IMR-90 (cell line): ENCODE data around the gene IRAK2. TPM values are rescaled to one million over a fixed set of nuclear protein-coding genes. Genes with fewer than 3 reads are reported as not detected.

ENCODE experiments used
- ATAC-seq: fragments of 200-7000 bp; cut with Tn5 transposase; 2 replicates; pipeline ENCODE4 v1.9.1; 2020; ENCODE audit warnings: low read depth, mild to moderate bottlenecking, moderate library complexity
- BruUV-seq: library from RNA; stranded (reverse); fragments of 400-500 nt; replicated peaks from 2 replicates; lab custom pipeline; 2021; lab: Mats Ljungman, UMichigan
- CTCF ChIA-PET: fragments of 300-600 bp; formaldehyde crosslinking; extraction: SDS; loops from one replicate; lab custom pipeline; 2021; ENCODE audit warnings: antibody characterized with exemption; lab: Yijun Ruan, JAX
- POLR2A ChIA-PET: fragments of 300-600 bp; sonication (Branson Sonifier 250); formaldehyde crosslinking; loops from one replicate; lab custom pipeline; 2022; ENCODE audit warnings: antibody characterized with exemption; ENCODE audit not compliant: unreplicated experiment; lab: Charles Lee
- DNase-seq: peaks from one replicate; pipeline ENCODE4 v3.0.0; 2013
- H2AFZ ChIP-seq: replicated peaks from 2 replicates; pipeline ENCODE3; 2013; ENCODE audit warnings: low read length, mild to moderate bottlenecking; ENCODE audit not compliant: poor library complexity
- H2AK5ac ChIP-seq: 2 replicates; pipeline ENCODE4 v1.6.1; 2013; ENCODE audit warnings: low read depth, low read length, inconsistent platforms
- H2AK9ac ChIP-seq: replicated peaks from 2 replicates; pipeline ENCODE3; 2013; ENCODE audit warnings: mild to moderate bottlenecking, low read depth, low read length, moderate library complexity; ENCODE audit not compliant: poor library complexity
- H2BK120ac ChIP-seq: 2 replicates; pipeline ENCODE4 v1.6.1; 2013; ENCODE audit warnings: low read depth, low read length, inconsistent platforms
- H2BK15ac ChIP-seq: 3 replicates; pipeline ENCODE4 v1.6.1; 2013; ENCODE audit warnings: low read depth, low read length, inconsistent platforms
- H2BK20ac ChIP-seq: 2 replicates; pipeline ENCODE4 v1.6.1; 2013; ENCODE audit warnings: low read depth, mild to moderate bottlenecking, inconsistent platforms, low read length, moderate library complexity
- H2BK5ac ChIP-seq: 2 replicates; pipeline ENCODE4 v1.6.1; 2013; ENCODE audit warnings: mild to moderate bottlenecking, low read depth, low read length, inconsistent platforms; ENCODE audit not compliant: poor library complexity, severe bottlenecking
- H3K14ac ChIP-seq: replicated peaks from 2 replicates; pipeline ENCODE4 v1.6.1; 2013; ENCODE audit warnings: low read depth, low read length, inconsistent platforms
- H3K18ac ChIP-seq: 2 replicates; pipeline ENCODE4 v1.6.1; 2013; ENCODE audit warnings: low read depth, low read length, control low read depth
- H3K23ac ChIP-seq: 2 replicates; pipeline ENCODE4 v1.6.1; 2013; ENCODE audit warnings: low read depth, low read length, inconsistent platforms
- H3K27ac ChIP-seq: 2 replicates; pipeline ENCODE4 v1.5.1; 2013; ENCODE audit warnings: mild to moderate bottlenecking, control low read depth, low read length; ENCODE audit not compliant: insufficient read depth
- H3K27me3 ChIP-seq: 2 replicates; pipeline ENCODE4 v1.6.1; 2013; ENCODE audit warnings: low read length; ENCODE audit not compliant: control insufficient read depth, insufficient read depth
- H3K36me3 ChIP-seq: 2 replicates; pipeline ENCODE4 v1.6.1; 2013; ENCODE audit warnings: low read length, mixed read lengths; ENCODE audit not compliant: control insufficient read depth, insufficient read depth
- H3K4ac ChIP-seq: 2 replicates; pipeline ENCODE4 v1.6.1; 2013; ENCODE audit warnings: low read depth, low read length, inconsistent platforms
- H3K4me1 ChIP-seq: 2 replicates; pipeline ENCODE4 v1.6.1; 2013; ENCODE audit warnings: low read length, mixed read lengths; ENCODE audit not compliant: control insufficient read depth, insufficient read depth
- H3K4me2 ChIP-seq: 2 replicates; pipeline ENCODE4 v1.6.1; 2013; ENCODE audit warnings: low read depth, mild to moderate bottlenecking, control low read depth, low read length, moderate library complexity
- H3K4me3 ChIP-seq: 2 replicates; pipeline ENCODE4 v1.5.1; 2013; ENCODE audit warnings: low read depth, mild to moderate bottlenecking, control low read depth, low read length, moderate library complexity; ENCODE audit not compliant: insufficient read depth
- H3K56ac ChIP-seq: 2 replicates; pipeline ENCODE4 v1.6.1; 2013; ENCODE audit warnings: low read length, inconsistent platforms; ENCODE audit not compliant: insufficient read depth; ENCODE audit errors: extremely low read depth
- H3K79me1 ChIP-seq, 2 experiments: 2 replicates each; pipeline ENCODE4 v1.6.1; 2013; ENCODE audit warnings: low read length in 2 of 2, inconsistent platforms in 1 of 2, low read depth in 1 of 2
- H3K9ac ChIP-seq: 2 replicates; pipeline ENCODE4 v1.6.1; 2013; ENCODE audit warnings: low read depth, low read length, control low read depth
- H3K9me1 ChIP-seq: 2 replicates; pipeline ENCODE4 v1.6.1; 2013; ENCODE audit warnings: low read length, inconsistent platforms; ENCODE audit not compliant: insufficient read depth
- H3K9me3 ChIP-seq: 2 replicates; pipeline ENCODE4 v1.6.1; 2013; ENCODE audit warnings: low read length; ENCODE audit not compliant: control insufficient read depth, insufficient read depth
- H4K20me1 ChIP-seq: 2 replicates; pipeline ENCODE4 v1.6.1; 2013; ENCODE audit warnings: low read length, inconsistent platforms; ENCODE audit not compliant: insufficient read depth
- H4K5ac ChIP-seq: 2 replicates; pipeline ENCODE4 v1.6.1; 2013; ENCODE audit warnings: mild to moderate bottlenecking, low read depth, low read length, control low read depth
- H4K8ac ChIP-seq, 2 experiments: 2 replicates each; pipeline ENCODE4 v1.6.1; 2013; ENCODE audit warnings: low read depth in 2 of 2, low read length in 2 of 2, control low read depth in 1 of 2, inconsistent platforms in 1 of 2
- H4K91ac ChIP-seq: 2 replicates; pipeline ENCODE4 v1.6.1; 2013; ENCODE audit warnings: low read depth, low read length, inconsistent platforms; ENCODE audit not compliant: insufficient read depth
- CTCF ChIP-seq: conservative IDR thresholded peaks from 2 replicates; pipeline ENCODE4 v1.5.1; 2012; ENCODE audit warnings: mild to moderate bottlenecking, low read depth, low read length, improper control_type of control experiment
- ELK1 ChIP-seq: fragments of 150-350 bp; IDR thresholded peaks from 2 replicates; pipeline ENCODE4 v1.6.1; 2016; ENCODE audit warnings: low read depth, mild to moderate bottlenecking, low read length, moderate library complexity, borderline replicate concordance
- POLR2A ChIP-seq: IDR thresholded peaks from 2 replicates; pipeline ENCODE4 v1.6.1; 2012; ENCODE audit warnings: mild to moderate bottlenecking, low read depth, low read length
- WGBS, 2 experiments: methylation state at CpG; one replicate each; pipeline versions ENCODE4 v1.1.5 to v1.1.7; 2013; ENCODE audit warnings: missing lambda C conversion rate in 2 of 2; ENCODE audit not compliant: insufficient read length in 1 of 2; ENCODE audit errors: extremely low coverage in 2 of 2; 5-methylcytosine and 5-hydroxymethylcytosine counted together
- dilution Hi-C: fragments of 300-500 bp; cut with HindIII; formaldehyde crosslinking; loops from one replicate; pipeline ENCODE4 v1.14.3; 2018; ENCODE audit warnings: low sequenced_read_pairs; ENCODE audit not compliant: unreplicated experiment
- in situ Hi-C: fragments of 300-500 bp; cut with MboI; formaldehyde crosslinking; loops from 3 replicates; pipeline ENCODE4 v1.14.3; 2019; ENCODE audit warnings: low sequenced_read_pairs, inconsistent platforms, mixed read lengths
- intact Hi-C: fragments of 100-400 bp; cut with micrococcal nuclease; formaldehyde crosslinking; loops from 2 replicates; pipeline ENCODE4 v1.10.0; 2022
- polyA plus RNA-seq, 3 experiments: library from polyadenylated mRNA; depleted of rRNA; stranded (reverse); fragments of >200 nt; gene quantifications; 2 replicates each; pipeline ENCODE4 v1.2.3, GENCODE V29; 2012; ENCODE audit warnings: low replicate concordance in 1 of 3
- total RNA-seq: library from RNA; depleted of rRNA; stranded (reverse); fragments of >200 nt; gene quantifications from 2 replicates; pipeline ENCODE4 v1.2.3, GENCODE V29; 2012

The IRAK2 gene
- total and polyA plus RNA-seq, 2 of the 4 experiments (the other 2 are of a cell fraction), result 6.9 to 8.1 TPM

- POLR2A ChIA-PET, result no interaction called here
- H3K9me3 ChIP-seq, result no peaks in the 10 kb centered on the region
- CTCF ChIA-PET, result interaction anchor here (1.7 kb wide), 1 partner anchor 12 kb away, joined by 5 read pairs; no protein-coding TSS in a partner anchor
- no peak overlapping the region for H2BK5ac ChIP-seq
- dilution Hi-C loops, result no loop called here
- H4K91ac ChIP-seq, result no peak overlapping the region; the same call in 1 of the 2 replicates
- peak overlapping the region in 1 of 2 experiments; percentile 64; a peak in 2 of 4 replicates for H4K8ac ChIP-seq
- peaks cover 13% of the 10 kb centered on the region for H3K4me1 ChIP-seq
- no peak overlapping the region for H3K23ac ChIP-seq
- no peak overlapping the region for H3K56ac ChIP-seq
- DNase-seq (peak; percentile 16), ATAC-seq (no peak)
- H3K4me2 ChIP-seq, result no peak overlapping the region
- no peak overlapping the region for H4K5ac ChIP-seq
- H2BK120ac ChIP-seq, result no peak overlapping the region
- H2AK5ac ChIP-seq, result peak overlapping the region; percentile 28; the same call in 1 of the 2 replicates
- H2BK15ac ChIP-seq, result no peak overlapping the region
- no peaks in the 10 kb centered on the region for H3K27me3 ChIP-seq
- H2AFZ ChIP-seq, result no peak overlapping the region
- TF ChIP-seq ELK1, result no peak
- TF ChIP-seq CTCF, result no peak
- TF ChIP-seq POLR2A, result no peak
- H3K36me3 ChIP-seq, result peaks cover 2% of the 10 kb centered on the region; the same call in 1 of the 2 replicates
- H3K18ac ChIP-seq, result no peak overlapping the region
- H3K27ac ChIP-seq, result no peak overlapping the region
- no peak overlapping the region for H2BK20ac ChIP-seq
- peak overlapping the region; percentile 45 for H2AK9ac ChIP-seq
- intact Hi-C loops, result no loop called here
- no CpG with 5 or more reads among the region's 12 CpGs for WGBS, 2 experiments
- H3K79me1 ChIP-seq, result peaks cover 12 to 32% of the 10 kb centered on the region in 2 experiments
- H3K9ac ChIP-seq, result no peak overlapping the region
- H3K4ac ChIP-seq, result peak overlapping the region; percentile 26; the same call in 1 of the 2 replicates
- H3K4me3 ChIP-seq, result no peak overlapping the region
- no peak overlapping the region for H3K14ac ChIP-seq
- in situ Hi-C loops, result no loop called here
- peaks cover 19% of the 10 kb centered on the region for H3K9me1 ChIP-seq
- no peaks in the 10 kb centered on the region for H4K20me1 ChIP-seq
- no TSS peak for BruUV-seq
Observed at GRCh38 chr3:10185804-10186762, 21.4 kb downstream of the IRAK2 start.
